Skeletal muscle satellite cell (primary cell): Measurements from ENCODE around the gene PLRG1.

Experiments
- H3K27me3 ChIP-seq: 2 replicates; pipeline ENCODE4 v1.7.0; 2013; ENCODE audit warnings: low read length; ENCODE audit not compliant: control insufficient read depth, insufficient read depth
- H3K36me3 ChIP-seq: 2 replicates; pipeline ENCODE4 v1.7.0; 2013; ENCODE audit warnings: mild to moderate bottlenecking, control low read depth, low read length; ENCODE audit not compliant: insufficient read depth
- H3K4me1 ChIP-seq: 2 replicates; pipeline ENCODE4 v1.7.0; 2013; ENCODE audit warnings: low read length; ENCODE audit not compliant: control insufficient read depth, insufficient read depth
- H3K4me2 ChIP-seq: 2 replicates; pipeline ENCODE4 v1.7.0; 2013; ENCODE audit warnings: mild to moderate bottlenecking, low read length
- H3K4me3 ChIP-seq: 2 replicates; pipeline ENCODE4 v1.7.0; 2013; ENCODE audit warnings: low read length
- H3K9ac ChIP-seq: 2 replicates; pipeline ENCODE4 v1.7.0; 2013; ENCODE audit warnings: mild to moderate bottlenecking, low read depth, low read length, moderate library complexity
- H3K9me3 ChIP-seq: replicated peaks from 2 replicates; pipeline ENCODE4 v1.7.0; 2013; ENCODE audit warnings: mild to moderate bottlenecking, control low read depth, low read length

Gene PLRG1

DNA sequence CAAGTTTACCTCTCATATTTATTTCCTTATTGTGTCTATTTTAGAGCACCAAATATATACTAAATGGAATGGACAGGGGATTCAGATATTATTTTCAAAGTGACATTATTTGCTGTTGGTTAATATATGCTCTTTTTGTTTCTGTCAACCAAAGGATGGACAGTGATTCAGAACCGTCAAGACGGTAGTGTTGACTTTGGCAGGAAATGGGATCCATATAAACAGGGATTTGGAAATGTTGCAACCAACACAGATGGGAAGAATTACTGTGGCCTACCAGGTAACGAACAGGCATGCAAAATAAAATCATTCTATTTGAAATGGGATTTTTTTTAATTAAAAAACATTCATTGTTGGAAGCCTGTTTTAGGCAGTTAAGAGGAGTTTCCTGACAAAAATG, 18.8 kb upstream of the PLRG1 start:
- Histone ChIP-seq H3K4me3 (no peak overlapping the region), H3K4me2 (no peak overlapping the region), H3K27me3 (no peaks in the 10 kb centered on the region), H3K36me3 (no peaks in the 10 kb centered on the region), H3K9ac (no peak overlapping the region), H3K4me1 (peaks cover 27% of the 10 kb centered on the region), H3K9me3 (no peaks in the 10 kb centered on the region)

DNA sequence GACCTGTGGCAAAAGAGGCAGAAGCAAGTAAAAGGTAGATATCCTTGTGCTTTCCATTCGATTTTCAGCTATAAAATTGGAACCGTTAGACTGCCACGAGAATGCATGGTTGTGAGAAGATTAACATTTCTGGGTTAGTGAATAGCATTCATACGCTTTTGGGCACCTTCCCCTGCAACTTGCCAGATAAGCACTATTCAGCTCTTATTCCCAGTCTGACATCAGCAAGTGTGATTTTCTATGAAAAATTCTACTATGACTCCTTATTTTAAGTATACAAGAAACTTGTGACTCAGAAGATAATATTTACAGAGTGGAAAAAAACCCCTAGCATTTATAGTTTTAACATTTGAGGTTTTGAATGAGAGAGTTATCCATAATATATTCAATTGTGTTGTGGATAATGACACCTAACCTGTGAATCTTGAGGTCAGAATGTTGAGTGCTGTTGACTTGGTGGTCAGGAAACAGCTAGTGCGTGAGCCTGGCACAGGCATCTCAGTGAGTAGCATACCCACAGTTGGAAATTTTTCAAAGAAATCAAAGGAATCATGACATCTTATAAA, 16.5 kb upstream of the PLRG1 start:
- H3K27me3 ChIP-seq = no peaks in the 10 kb centered on the region
- no peaks in the 10 kb centered on the region for H3K9me3 ChIP-seq
- H3K4me2 ChIP-seq = no peak overlapping the region
- no peaks in the 10 kb centered on the region for H3K36me3 ChIP-seq
- H3K4me1 ChIP-seq = peaks cover 31% of the 10 kb centered on the region
- H3K9ac ChIP-seq = no peak overlapping the region
- H3K4me3 ChIP-seq = no peak overlapping the region

DNA sequence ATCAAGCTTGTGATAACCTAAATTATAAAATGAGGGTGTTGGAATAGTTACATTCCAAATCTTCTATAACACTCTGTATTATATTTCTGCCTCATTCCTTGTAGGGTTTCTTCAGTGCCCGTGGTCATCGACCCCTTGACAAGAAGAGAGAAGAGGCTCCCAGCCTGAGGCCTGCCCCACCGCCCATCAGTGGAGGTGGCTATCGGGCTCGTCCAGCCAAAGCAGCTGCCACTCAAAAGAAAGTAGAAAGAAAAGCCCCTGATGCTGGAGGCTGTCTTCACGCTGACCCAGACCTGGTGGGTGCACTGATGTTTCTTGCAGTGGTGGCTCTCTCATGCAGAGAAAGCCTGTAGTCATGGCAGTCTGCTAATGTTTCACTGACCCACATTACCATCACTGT, 15.5 kb upstream of the PLRG1 start:
- Histone ChIP-seq H3K27me3 (no peaks in the 10 kb centered on the region), H3K36me3 (no peaks in the 10 kb centered on the region), H3K9ac (no peak overlapping the region), H3K4me2 (no peak overlapping the region), H3K4me1 (peaks cover 34% of the 10 kb centered on the region), H3K4me3 (no peak overlapping the region), H3K9me3 (no peaks in the 10 kb centered on the region)

DNA sequence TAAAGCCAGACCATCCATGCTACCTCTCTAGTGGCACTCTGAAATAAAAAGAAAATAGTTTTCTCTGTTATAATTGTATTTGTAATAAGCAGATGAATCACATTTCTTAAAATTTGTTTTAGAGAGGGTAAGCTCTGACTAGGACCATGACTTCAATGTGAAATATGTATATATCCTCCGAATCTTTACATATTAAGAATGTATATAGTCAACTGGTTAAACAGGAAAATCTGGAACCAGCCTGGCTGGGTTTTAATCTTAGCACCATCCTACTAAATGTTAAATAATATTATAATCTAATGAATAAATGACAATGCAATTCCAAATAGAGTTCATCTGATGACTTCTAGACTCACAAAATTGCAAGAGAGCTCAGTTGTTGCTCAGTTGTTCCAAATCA, 14.1 kb upstream of the PLRG1 start:
- Histone ChIP-seq H3K4me1 (peaks cover 40% of the 10 kb centered on the region), H3K9me3 (no peaks in the 10 kb centered on the region), H3K36me3 (no peaks in the 10 kb centered on the region)

DNA sequence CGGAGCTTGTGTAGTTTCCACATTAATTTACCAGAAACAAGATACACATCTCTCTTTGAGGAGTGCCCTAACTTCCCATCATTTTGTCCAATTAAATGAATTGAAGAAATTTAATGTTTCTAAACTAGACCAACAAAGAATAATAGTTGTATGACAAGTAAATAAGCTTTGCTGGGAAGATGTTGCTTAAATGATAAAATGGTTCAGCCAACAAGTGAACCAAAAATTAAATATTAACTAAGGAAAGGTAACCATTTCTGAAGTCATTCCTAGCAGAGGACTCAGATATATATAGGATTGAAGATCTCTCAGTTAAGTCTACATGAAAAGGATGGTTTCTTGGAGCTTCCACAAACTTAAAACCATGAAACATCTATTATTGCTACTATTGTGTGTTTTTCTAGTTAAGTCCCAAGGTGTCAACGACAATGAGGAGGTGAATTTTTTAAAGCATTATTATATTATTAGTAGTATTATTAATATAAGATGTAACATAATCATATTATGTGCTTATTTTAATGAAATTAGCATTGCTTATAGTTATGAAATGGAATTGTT, 12.6 kb upstream of the PLRG1 start, which contains the start of gene FGB:
Gene FGB (plus strand): TSS at position 315 of the 558 bp plus-strand sequence. CDS start 8 bp downstream, at position 323.
- no peak within 1 kb of the TSS for H3K9ac ChIP-seq

More for the DNA sequence above, 14.1 kb upstream of the PLRG1 start:
- H3K27me3 ChIP-seq = no peaks in the 10 kb centered on the region
- no peak overlapping the region for H3K4me2 ChIP-seq
- no peak overlapping the region for H3K4me3 ChIP-seq
- no peak overlapping the region for H3K9ac ChIP-seq

DNA sequence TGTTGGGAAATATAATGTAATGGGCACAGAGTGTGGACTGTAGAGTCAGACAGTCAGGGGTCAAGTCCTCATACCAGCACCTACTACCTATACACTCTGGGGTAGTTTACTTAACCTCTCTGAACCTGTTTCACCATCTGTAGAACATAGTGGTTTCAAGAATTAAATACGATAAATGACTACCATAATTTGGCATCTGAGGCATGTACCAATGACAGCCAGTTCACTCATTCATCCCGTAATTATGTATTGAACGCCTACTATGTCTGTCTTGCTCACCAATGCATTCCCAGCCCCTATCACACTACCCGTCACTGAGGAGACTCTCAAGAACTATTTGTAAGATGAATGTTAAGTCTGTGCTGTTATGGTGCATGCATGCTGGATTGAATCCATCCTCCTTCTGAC, 10.6 kb upstream of the PLRG1 start:
- no peak overlapping the region for H3K4me2 ChIP-seq
- peaks cover 16% of the 10 kb centered on the region for H3K4me1 ChIP-seq
- H3K27me3 ChIP-seq = no peaks in the 10 kb centered on the region
- H3K4me3 ChIP-seq = no peak overlapping the region
- H3K36me3 ChIP-seq = no peaks in the 10 kb centered on the region
- no peak overlapping the region for H3K9ac ChIP-seq
- no peaks in the 10 kb centered on the region for H3K9me3 ChIP-seq

More for the DNA sequence above, 12.6 kb upstream of the PLRG1 start, which contains the start of gene FGB:
- no peaks in the 10 kb centered on the region for H3K27me3 ChIP-seq
- peaks cover 24% of the 10 kb centered on the region for H3K4me1 ChIP-seq
- H3K9me3 ChIP-seq = no peaks in the 10 kb centered on the region
- H3K36me3 ChIP-seq = no peaks in the 10 kb centered on the region
- no peak within 1 kb of the TSS for H3K4me2 ChIP-seq
- H3K4me3 ChIP-seq = no peak within 1 kb of the TSS

DNA sequence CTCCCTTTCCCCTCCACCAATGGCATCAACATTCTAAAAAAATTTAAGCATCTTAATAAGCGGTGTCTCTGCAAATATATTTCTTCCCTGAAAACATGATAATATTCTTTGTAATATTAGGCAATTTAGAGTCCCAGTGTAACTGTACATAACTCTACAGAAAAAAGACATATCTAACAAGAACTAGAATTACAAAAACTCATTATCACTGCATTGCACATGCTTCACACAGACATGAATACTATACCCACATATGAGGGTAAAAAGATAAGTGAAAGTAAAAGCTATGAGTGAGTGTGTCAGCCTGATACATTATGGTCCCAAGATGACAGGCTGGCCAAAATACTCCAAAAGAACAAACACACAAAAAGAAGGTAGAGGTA, 10.2 kb upstream of the PLRG1 start:
- H3K4me1 ChIP-seq = peaks cover 16% of the 10 kb centered on the region
- no peak overlapping the region for H3K4me2 ChIP-seq
- H3K4me3 ChIP-seq = no peak overlapping the region
- H3K27me3 ChIP-seq = no peaks in the 10 kb centered on the region
- H3K9me3 ChIP-seq = no peaks in the 10 kb centered on the region
- H3K36me3 ChIP-seq = no peaks in the 10 kb centered on the region
- no peak overlapping the region for H3K9ac ChIP-seq

DNA sequence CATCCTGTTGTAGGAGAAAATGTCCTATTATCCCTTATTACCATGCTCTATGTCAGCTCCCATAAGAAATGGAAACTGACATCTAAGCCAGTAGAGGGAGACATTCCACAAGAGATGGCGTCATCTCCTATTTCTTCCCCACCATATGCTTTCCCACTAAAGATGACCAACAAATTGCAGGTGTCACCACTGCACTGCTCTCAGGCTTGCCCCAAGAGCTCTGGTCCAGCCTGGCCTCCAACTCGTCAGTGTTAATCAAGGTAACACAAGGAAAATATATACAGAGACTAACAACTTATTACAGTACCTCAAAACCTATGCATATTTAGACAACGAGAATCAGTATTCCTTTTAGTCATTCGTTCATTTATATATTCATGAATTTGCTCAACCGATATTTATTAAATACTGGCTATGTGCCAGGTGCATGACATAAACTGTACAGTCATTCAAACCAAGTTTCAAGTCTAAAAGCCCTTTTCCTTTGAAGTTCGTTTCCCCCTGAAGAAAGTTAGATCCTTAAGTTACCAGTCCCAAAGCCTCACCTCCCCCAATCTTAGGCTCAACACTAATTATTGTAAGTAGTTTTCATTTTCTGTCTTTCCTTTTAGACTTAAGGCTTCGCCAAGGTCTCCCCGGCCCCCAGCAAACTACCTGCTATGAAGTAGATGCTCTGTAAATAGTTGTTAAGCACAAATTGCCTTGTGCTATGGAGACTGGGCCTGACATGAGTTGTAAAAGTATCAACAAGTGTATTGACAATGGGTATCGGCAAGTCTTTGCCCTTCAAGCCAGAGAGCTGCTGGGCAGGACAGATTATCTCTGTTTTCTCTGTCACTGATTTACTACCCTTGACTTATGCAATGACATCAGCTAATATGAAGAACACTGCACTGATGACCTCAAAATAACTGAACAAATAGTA, 9.6 kb upstream of the PLRG1 start:
- Histone ChIP-seq H3K4me1 (peaks cover 16% of the 10 kb centered on the region), H3K9me3 (no peaks in the 10 kb centered on the region), H3K36me3 (no peaks in the 10 kb centered on the region), H3K27me3 (no peaks in the 10 kb centered on the region), H3K4me2 (no peak overlapping the region), H3K9ac (no peak overlapping the region), H3K4me3 (no peak overlapping the region)

DNA sequence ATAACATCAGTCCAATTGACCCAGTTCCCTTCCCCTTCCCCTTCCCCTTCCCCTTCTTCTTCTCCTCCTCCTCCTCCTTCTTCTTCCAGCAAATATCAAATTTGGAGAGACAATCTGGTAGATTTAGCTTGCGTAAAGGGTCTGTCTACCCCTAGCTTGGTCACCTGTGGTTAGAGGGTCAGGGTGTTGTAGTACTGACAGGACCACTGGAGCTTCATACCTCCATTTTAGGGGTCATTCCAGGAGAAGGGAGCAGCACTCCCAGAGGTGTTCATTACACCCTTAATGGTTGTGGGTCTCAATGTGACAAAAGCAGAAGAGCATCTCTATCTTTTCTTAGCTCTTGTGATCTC, 8.9 kb upstream of the PLRG1 start:
- peaks cover 16% of the 10 kb centered on the region for H3K4me1 ChIP-seq
- H3K9ac ChIP-seq = no peak overlapping the region
- no peaks in the 10 kb centered on the region for H3K27me3 ChIP-seq
- no peaks in the 10 kb centered on the region for H3K9me3 ChIP-seq
- H3K4me3 ChIP-seq = no peak overlapping the region
- H3K36me3 ChIP-seq = no peaks in the 10 kb centered on the region
- no peak overlapping the region for H3K4me2 ChIP-seq

DNA sequence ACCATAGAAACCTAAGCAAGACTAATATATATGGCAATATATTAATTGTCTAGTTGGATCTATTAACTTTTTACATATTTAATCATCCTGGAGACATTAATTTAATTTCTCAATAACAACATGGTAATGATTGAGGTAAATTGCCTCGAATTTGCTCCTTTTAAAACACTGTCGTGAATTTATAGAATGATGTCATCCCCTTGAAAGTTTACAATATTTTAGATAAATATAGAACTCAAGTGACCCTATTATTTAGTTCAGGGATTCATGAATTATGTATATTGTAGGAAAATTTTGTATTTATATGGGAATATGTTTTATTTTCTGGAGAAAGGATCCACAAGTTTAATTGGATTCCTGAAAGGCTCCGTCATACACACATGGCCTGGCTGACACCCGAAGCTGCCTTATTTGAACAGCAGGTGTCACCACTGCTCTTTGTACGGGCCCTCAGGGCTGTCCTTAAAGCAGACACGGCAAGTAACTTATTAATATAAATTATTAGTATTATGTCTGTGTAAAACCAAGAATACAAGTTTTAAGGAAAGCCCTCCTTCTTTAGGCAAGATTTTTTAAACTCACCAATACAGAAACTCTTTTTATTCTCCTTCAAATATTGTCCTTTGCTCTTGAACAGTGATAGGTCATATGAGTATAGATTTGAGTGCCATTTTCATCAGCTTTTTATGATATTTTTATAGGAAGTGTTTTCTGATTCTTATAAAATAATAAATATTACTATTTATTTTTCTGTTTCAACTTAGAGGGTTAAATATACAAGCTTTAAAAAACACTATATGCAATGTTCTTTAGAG, 1.9 kb upstream of the PLRG1 start:
- Histone ChIP-seq H3K36me3 (peaks cover 1% of the 10 kb centered on the region), H3K4me2 (no peak overlapping the region), H3K9me3 (no peaks in the 10 kb centered on the region)

DNA sequence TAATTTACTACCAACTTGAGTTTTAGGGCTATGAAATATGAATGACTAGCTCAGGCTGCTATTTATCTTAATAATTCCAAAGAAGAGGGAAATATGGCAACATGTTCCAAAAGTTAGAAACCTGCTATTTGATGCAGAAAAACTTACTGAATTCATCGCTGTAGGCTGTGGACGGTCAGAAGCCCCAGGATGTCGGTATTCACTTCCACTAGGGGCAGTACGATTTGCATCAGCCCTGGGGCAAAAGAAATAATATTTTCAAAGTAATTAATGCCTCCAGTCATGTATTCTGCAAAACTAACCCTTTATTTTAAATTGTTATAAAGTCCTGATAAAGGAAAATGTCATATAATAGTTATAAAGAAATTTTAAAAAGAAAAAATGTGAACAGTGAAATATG, 4.5 kb downstream of the PLRG1 start:
- Histone ChIP-seq H3K36me3 (peaks cover 61% of the 10 kb centered on the region), H3K9ac (no peak overlapping the region), H3K27me3 (no peaks in the 10 kb centered on the region), H3K4me2 (no peak overlapping the region), H3K9me3 (no peaks in the 10 kb centered on the region), H3K4me3 (no peak overlapping the region), H3K4me1 (peaks cover 10% of the 10 kb centered on the region)

More for the DNA sequence above, 1.9 kb upstream of the PLRG1 start:
- Histone ChIP-seq H3K27me3 (no peaks in the 10 kb centered on the region), H3K4me3 (no peak overlapping the region), H3K4me1 (peaks cover 11% of the 10 kb centered on the region), H3K9ac (no peak overlapping the region)
